Measurements from ENCODE around the gene DNAJB13.
A peak's percentile ranks its signal among the peaks of the same experiment; 100 is the strongest.

DNAJB13 gene

GRCh38 chr11:74018331-74019005 lies 67.6 kb downstream of the DNAJB13 start:
- Histone ChIP-seq H3K4me3 (peak overlapping the region; percentile 12), H3K27ac (peak overlapping the region; percentile 78 to 90)
- TF ChIP-seq CTCF (IDR thresholded peaks at IDR 0.05), result no peak
- peak; percentile 98 for DNase-seq (ENCODE audit: low spot score)

- peak; percentile 60 for DNase-seq (ENCODE audit: low spot score)
- peak overlapping the region; percentile 78 to 90 for H3K27ac ChIP-seq
- no peak overlapping the region for H3K4me3 ChIP-seq
- no peak for TF ChIP-seq CTCF (IDR thresholded peaks at IDR 0.05)
These were observed 68.4 kb downstream of the DNAJB13 start for GRCh38 chr11:74019104-74019738.

- Histone ChIP-seq H3K27ac (peak overlapping the region; percentile 78 to 90), H3K4me3 (no peak overlapping the region)
- TF ChIP-seq CTCF (IDR thresholded peaks at IDR 0.05), result no peak
- peak; percentile 26 for DNase-seq (ENCODE audit: low spot score)
These were observed 69.0 kb downstream of the DNAJB13 start for GRCh38 chr11:74019860-74020259.

Data from coronary artery (tissue), 2 donors.